DND-41 (cell line): ENCODE results near the gene CDK12.

Experiments
- ATAC-seq: fragments of 200-7000 bp; cut with Tn5 transposase; 3 replicates; pipeline ENCODE4 v1.9.1; 2021; ENCODE audit warnings: low read depth; ENCODE audit not compliant: insufficient read depth
- DNase-seq: peaks from one replicate; pipeline ENCODE4 v3.0.0-alpha.2; 2020
- H2AFZ ChIP-seq: 2 replicates; pipeline ENCODE4 v1.6.0; 2012; ENCODE audit warnings: low read depth, low read length
- H3K27ac ChIP-seq: 2 replicates; pipeline ENCODE4 v1.5.1; 2012; ENCODE audit warnings: low read length, inconsistent platforms
- H3K27me3 ChIP-seq: fragments of 200-600 bp; sonication (generic); 2 replicates; pipeline ENCODE4 v1.6.0; 2012; ENCODE audit warnings: low read length, mild to moderate bottlenecking, inconsistent platforms; ENCODE audit not compliant: insufficient read depth, poor library complexity
- H3K36me3 ChIP-seq: 2 replicates; pipeline ENCODE4 v1.5.1; 2012; ENCODE audit warnings: low read length, inconsistent platforms; ENCODE audit not compliant: insufficient read depth
- H3K4me1 ChIP-seq: 2 replicates; pipeline ENCODE4 v1.5.1; 2012; ENCODE audit warnings: mild to moderate bottlenecking, low read length; ENCODE audit not compliant: insufficient read depth
- H3K4me2 ChIP-seq: 2 replicates; pipeline ENCODE4 v1.6.0; 2012; ENCODE audit warnings: mild to moderate bottlenecking, moderate library complexity, low read length, inconsistent platforms; ENCODE audit not compliant: insufficient read depth
- H3K4me3 ChIP-seq, 2 experiments: fragments of 200-600 bp in 1 of 2; shearing (Covaris generic) in 1 of 2; 2 replicates each; pipeline ENCODE4 v1.5.1; 2012 to 2016; ENCODE audit warnings: inconsistent platforms in 2 of 2, low read length in 2 of 2, mild to moderate bottlenecking in 2 of 2, low read depth in 1 of 2, moderate library complexity in 1 of 2
- H3K79me2 ChIP-seq: 2 replicates; pipeline ENCODE4 v1.6.0; 2012; ENCODE audit warnings: low read length, inconsistent platforms; ENCODE audit not compliant: insufficient read depth
- H3K9ac ChIP-seq: 2 replicates; pipeline ENCODE4 v1.6.0; 2012; ENCODE audit warnings: low read depth, mild to moderate bottlenecking, inconsistent platforms, low read length, moderate library complexity
- H3K9me3 ChIP-seq: 2 replicates; pipeline ENCODE4 v1.5.1; 2012; ENCODE audit warnings: low read length, moderate library complexity, mild to moderate bottlenecking, inconsistent platforms; ENCODE audit not compliant: insufficient read depth, severe bottlenecking
- H4K20me1 ChIP-seq: 2 replicates; pipeline ENCODE4 v1.6.0; 2012; ENCODE audit warnings: low read length; ENCODE audit not compliant: insufficient read depth
- CTCF ChIP-seq: IDR thresholded peaks from 2 replicates; pipeline ENCODE4 v1.5.1; 2012; ENCODE audit warnings: borderline replicate concordance, low read length, moderate library complexity, mild to moderate bottlenecking; ENCODE audit not compliant: poor library complexity, severe bottlenecking; ENCODE audit errors: extremely low read depth
- EZH2 ChIP-seq: IDR thresholded peaks from 3 replicates; pipeline ENCODE4 v1.6.1; 2012; ENCODE audit warnings: borderline replicate concordance, low read depth, mild to moderate bottlenecking, moderate library complexity, low read length, inconsistent platforms; ENCODE audit not compliant: severe bottlenecking

Gene CDK12

DNA sequence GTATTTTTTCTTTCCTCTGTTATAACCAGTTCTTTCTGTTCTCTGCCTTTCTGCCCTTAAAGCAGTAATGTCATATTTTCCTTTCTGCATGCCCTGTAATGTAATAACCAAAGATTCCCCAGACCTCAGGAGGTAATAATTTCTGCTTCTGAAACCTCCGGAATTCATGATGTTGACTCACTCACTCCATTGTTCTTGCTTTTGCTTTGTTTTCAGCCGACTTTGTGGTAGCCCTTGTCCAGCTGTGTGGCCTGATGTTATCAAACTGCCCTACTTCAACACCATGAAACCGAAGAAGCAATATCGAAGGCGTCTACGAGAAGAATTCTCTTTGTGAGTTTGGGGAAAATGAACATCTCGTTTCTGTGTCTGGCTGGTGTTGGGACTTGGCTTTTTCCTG is 55.9 kb downstream of the CDK12 start:
- Histone ChIP-seq H3K9ac (no peak overlapping the region), H3K4me2 (no peak overlapping the region), H3K27ac (no peak overlapping the region), H3K9me3 (no peaks in the 10 kb centered on the region), H2AFZ (no peak overlapping the region), H3K4me3 (no peak overlapping the region), H3K27me3 (no peaks in the 10 kb centered on the region), H4K20me1 (no peaks in the 10 kb centered on the region), H3K36me3 (peaks cover 98% of the 10 kb centered on the region), H3K79me2 (no peaks in the 10 kb centered on the region), H3K4me1 (no peaks in the 10 kb centered on the region)
- no peak for DNase-seq
- ATAC-seq, result no peak
- no peak for TF ChIP-seq EZH2
- no peak for TF ChIP-seq CTCF

DNA sequence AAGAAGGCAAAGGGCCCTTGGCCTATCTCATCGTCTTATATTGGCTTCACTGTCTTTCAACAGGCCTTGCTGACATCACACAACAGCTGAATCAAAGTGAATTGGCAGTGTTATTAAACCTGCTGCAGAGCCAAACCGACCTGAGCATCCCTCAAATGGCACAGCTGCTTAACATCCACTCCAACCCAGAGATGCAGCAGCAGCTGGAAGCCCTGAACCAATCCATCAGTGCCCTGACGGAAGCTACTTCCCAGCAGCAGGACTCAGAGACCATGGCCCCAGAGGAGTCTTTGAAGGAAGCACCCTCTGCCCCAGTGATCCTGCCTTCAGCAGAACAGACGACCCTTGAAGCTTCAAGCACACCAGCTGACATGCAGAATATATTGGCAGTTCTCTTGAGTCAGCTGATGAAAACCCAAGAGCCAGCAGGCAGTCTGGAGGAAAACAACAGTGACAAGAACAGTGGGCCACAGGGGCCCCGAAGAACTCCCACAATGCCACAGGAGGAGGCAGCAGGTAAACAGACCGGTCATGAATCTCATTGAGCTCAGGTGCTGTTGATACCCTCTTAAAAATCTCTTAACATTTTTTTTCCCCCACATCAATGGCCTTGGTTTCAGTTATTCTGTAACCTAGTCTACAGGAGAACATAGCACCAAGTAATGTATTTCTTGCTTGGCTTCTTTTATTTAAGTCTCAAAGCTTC is 64.7 kb downstream of the CDK12 start:
- Histone ChIP-seq H4K20me1 (peaks cover 8% of the 10 kb centered on the region; the same call in 1 of the 2 replicates), H3K27ac (no peak overlapping the region), H3K36me3 (peaks cover 96% of the 10 kb centered on the region), H3K4me2 (no peak overlapping the region), H3K9ac (no peak overlapping the region), H3K79me2 (no peaks in the 10 kb centered on the region), H3K4me3 (no peak overlapping the region), H2AFZ (no peak overlapping the region), H3K9me3 (no peaks in the 10 kb centered on the region), H3K4me1 (no peaks in the 10 kb centered on the region), H3K27me3 (no peaks in the 10 kb centered on the region)
- TF ChIP-seq EZH2, result no peak
- no peak for TF ChIP-seq CTCF
- no peak for ATAC-seq
- DNase-seq, result no peak

DNA sequence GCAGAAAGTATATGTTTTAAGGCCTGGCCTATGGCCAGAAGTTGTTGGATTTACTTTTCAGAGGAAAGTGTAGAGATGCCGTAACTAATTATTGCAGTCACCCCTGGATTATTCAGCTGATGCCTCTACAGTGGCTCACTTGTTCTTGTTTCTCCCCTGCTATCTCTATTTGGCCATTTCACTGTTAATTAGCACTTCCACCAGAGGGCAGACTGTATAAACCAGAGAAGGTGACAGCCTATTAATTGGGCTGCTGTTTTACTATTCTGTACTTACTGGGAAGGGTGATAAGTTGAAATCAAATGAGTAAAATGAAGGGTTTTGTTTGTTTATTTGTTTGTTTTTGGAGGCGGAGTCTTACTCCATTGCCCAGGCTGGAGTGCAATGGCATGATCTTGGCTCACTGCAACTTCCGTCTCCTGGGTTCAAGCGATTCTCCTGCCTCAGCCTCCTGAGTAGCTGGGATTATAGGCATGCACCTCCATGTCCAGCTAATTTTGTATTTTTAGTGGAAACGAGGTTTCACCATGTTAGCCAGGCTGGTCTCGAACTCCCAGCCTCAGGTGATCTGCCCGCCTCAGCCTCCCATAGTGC is 66.0 kb downstream of the CDK12 start:
- H3K4me1 ChIP-seq, result no peaks in the 10 kb centered on the region
- H3K9ac ChIP-seq, result no peak overlapping the region
- peaks cover 8% of the 10 kb centered on the region; the same call in 1 of the 2 replicates for H4K20me1 ChIP-seq
- no peaks in the 10 kb centered on the region for H3K79me2 ChIP-seq
- H3K36me3 ChIP-seq, result peaks cover 97% of the 10 kb centered on the region
- no peak overlapping the region for H3K4me3 ChIP-seq
- H2AFZ ChIP-seq, result no peak overlapping the region
- H3K9me3 ChIP-seq, result no peaks in the 10 kb centered on the region
- H3K27me3 ChIP-seq, result no peaks in the 10 kb centered on the region
- DNase-seq (no peak), ATAC-seq (peak; percentile 66)
- no peak overlapping the region for H3K27ac ChIP-seq
- peak; percentile 64 for TF ChIP-seq CTCF
- TF ChIP-seq EZH2, result no peak
- H3K4me2 ChIP-seq, result no peak overlapping the region
